HepG2 (cell line): ENCODE results near the gene ABCB6. TPM values are rescaled to one million over a fixed set of nuclear protein-coding genes. Genes with fewer than 3 reads are reported as not detected.

Experiments used
- AGO2 ChIP-seq: fragments of 200-400 bp; formaldehyde crosslinking; optimal IDR thresholded peaks from 2 replicates; pipeline ENCODE3; 2017; ENCODE audit warnings: mild to moderate bottlenecking, low read depth, low read length, moderate library complexity
- AHR ChIP-seq: IDR thresholded peaks from 2 replicates; pipeline ENCODE4 v1.6.1; 2018; ENCODE audit warnings: missing genetic modification reagents, missing compliant biosample characterization
- ELF3 ChIP-seq: IDR thresholded peaks from 2 replicates; pipeline ENCODE4 v1.6.1; 2016; ENCODE audit warnings: missing genetic modification reagents, missing compliant biosample characterization
- KDM4B ChIP-seq: sonication (generic); formaldehyde crosslinking; IDR thresholded peaks from 2 replicates; pipeline ENCODE4 v1.4.0; 2020; ENCODE audit warnings: missing genetic modification reagents
- MBNL3 ChIP-seq: fragments of 250-450 bp; sonication (Bioruptor Pico); conservative IDR thresholded peaks from 2 replicates; pipeline ENCODE4 v1.8.0; 2022; ENCODE audit warnings: mild to moderate bottlenecking, inconsistent platforms
- RORA ChIP-seq: sonication (generic); formaldehyde crosslinking; IDR thresholded peaks from 2 replicates; pipeline ENCODE4 v1.5.0; 2020; ENCODE audit warnings: mild to moderate bottlenecking, missing genetic modification reagents, moderate library complexity
- TFDP1 ChIP-seq: IDR thresholded peaks from 2 replicates; pipeline ENCODE4 v1.6.1; 2016; ENCODE audit warnings: missing compliant biosample characterization, missing genetic modification reagents, borderline replicate concordance
- U2AF1 ChIP-seq: fragments of 200-400 bp; formaldehyde crosslinking; optimal IDR thresholded peaks from 2 replicates; pipeline ENCODE3; 2017; ENCODE audit warnings: mild to moderate bottlenecking, low read depth, low read length
- ZBTB40 ChIP-seq, 2 experiments: fragments of 450-650 bp in 1 of 2; sonication (generic) in 1 of 2; formaldehyde crosslinking in 1 of 2; IDR thresholded peaks; 2 replicates each; pipeline versions ENCODE4 v1.6.1 to v1.8.0; 2016 to 2022; ENCODE audit warnings: antibody characterized with exemption in 1 of 2, mild to moderate bottlenecking in 1 of 2, missing genetic modification reagents in 1 of 2
- ZNF230 ChIP-seq: sonication (generic); formaldehyde crosslinking; IDR thresholded peaks from 2 replicates; pipeline ENCODE4 v1.4.0; 2020; ENCODE audit warnings: mild to moderate bottlenecking, missing genetic modification reagents
- ZNF281 ChIP-seq: sonication (generic); formaldehyde crosslinking; IDR thresholded peaks from 2 replicates; pipeline ENCODE4 v1.4.0; 2020; ENCODE audit warnings: missing genetic modification reagents, borderline replicate concordance
- ZNF747 ChIP-seq: sonication (generic); formaldehyde crosslinking; IDR thresholded peaks from 2 replicates; pipeline ENCODE4 v1.8.1; 2023; ENCODE audit warnings: missing genetic modification reagents, mild to moderate bottlenecking, borderline replicate concordance
- ZNF780A ChIP-seq: sonication (generic); formaldehyde crosslinking; IDR thresholded peaks from 2 replicates; pipeline ENCODE4 v1.8.0; 2022; ENCODE audit warnings: mild to moderate bottlenecking, missing genetic modification reagents, moderate library complexity
- ZNF883 ChIP-seq: sonication (generic); formaldehyde crosslinking; IDR thresholded peaks from 2 replicates; pipeline ENCODE4 v1.5.1; 2020; ENCODE audit warnings: mild to moderate bottlenecking, missing genetic modification reagents; ENCODE audit errors: not compliant biosample characterization
- ZSCAN12 ChIP-seq: sonication (generic); formaldehyde crosslinking; IDR thresholded peaks from 2 replicates; pipeline ENCODE4 v1.9.0; 2021; ENCODE audit warnings: mild to moderate bottlenecking, missing genetic modification reagents
- polyA plus RNA-seq, 8 experiments: library from polyadenylated mRNA; depleted of rRNA in 3 of 8; stranded (reverse) in 7 of 8; unstranded in 1 of 8; fragments of >200 nt; fragmentation: Illumina TruSeq in 4 of 8; extraction: Trizol in 4 of 8; gene quantifications; 2 replicates each; pipeline versions ENCODE4 v1.2.1 to v1.2.3, GENCODE V29; 2011 to 2016; ENCODE audit warnings: low read depth in 4 of 8, missing spikeins in 1 of 8, mixed read lengths in 1 of 8; ENCODE audit not compliant: insufficient read depth in 1 of 8
- total RNA-seq, 5 experiments: library from RNA; depleted of rRNA; stranded (reverse); fragments of >200 nt; fragmentation: Illumina TruSeq; extraction: Trizol; gene quantifications; 2 replicates each; pipeline ENCODE4 v1.2.3, GENCODE V29; 2016; ENCODE audit warnings: low read depth in 1 of 5

ABCB6 gene
- total and polyA plus RNA-seq, 2 of the 13 experiments (the other 11 are each of a cell fraction or from before 2014, with no cell fraction given), result 91.1 to 137 TPM

- TF ChIP-seq ZNF883 (CRISPR knock-in tag) (peak; percentile 41), ZNF747 (peak; percentile 58; the same call in 1 of the 2 replicates), ZNF281 (CRISPR knock-in tag) (0 out of 2 replicates have a peak, but pooled peaks have one; percentile 42), KDM4B (no peak; the same call in 1 of the 2 replicates), ZSCAN12 (no peak), RORA (CRISPR knock-in tag) (no peak), ZBTB40 (IDR thresholded peaks at IDR 0.05) (no peak), ZBTB40 (CRISPR knock-in tag; IDR thresholded peaks at IDR 0.05) (peak; percentile 45; the same call in 1 of the 2 replicates), ZNF780A (CRISPR knock-in tag) (0 out of 2 replicates have a peak, but pooled peaks have one; percentile 31), TFDP1 (CRISPR knock-in tag) (peak; percentile 69; the same call in 1 of the 2 replicates), U2AF1 (no peak), AHR (CRISPR knock-in tag) (peak; percentile 75; the same call in 1 of the 2 replicates), ZNF230 (CRISPR knock-in tag) (peak; percentile 94), ELF3 (CRISPR knock-in tag) (peak; percentile 72), MBNL3 (CRISPR knock-in tag) (no peak), AGO2 (peak; percentile 99)
Observed at GRCh38 chr2:219206328-219207133, 12.2 kb downstream of the ABCB6 start, which contains the start of gene ZFAND2B (continued).
